HEK293 (cell line): ENCODE results near the gene RANBP10.

Experiments used
- GLI2 ChIP-seq: fragments of 450-650 bp; formaldehyde crosslinking; IDR thresholded peaks from 2 replicates; pipeline ENCODE4; 2017; ENCODE audit warnings: missing biosample characterization, missing genetic modification characterization, low read depth, borderline replicate concordance
- PRDM2 ChIP-seq: fragments of 450-650 bp; formaldehyde crosslinking; IDR thresholded peaks from 2 replicates; pipeline ENCODE4 v1.5.1; 2016; ENCODE audit warnings: missing biosample characterization, missing genetic modification characterization, borderline replicate concordance
- SETDB1 ChIP-seq: IDR thresholded peaks from one replicate; pipeline ENCODE4 v1.6.1; 2017; ENCODE audit warnings: mild to moderate bottlenecking, low read length, moderate library complexity, mixed read lengths; ENCODE audit not compliant: insufficient read length
- WT1 ChIP-seq: fragments of 450-650 bp; formaldehyde crosslinking; IDR thresholded peaks from 2 replicates; pipeline ENCODE4 v1.5.1; 2016; ENCODE audit warnings: missing biosample characterization, missing genetic modification characterization
- ZBTB20 ChIP-seq: fragments of 450-650 bp; formaldehyde crosslinking; IDR thresholded peaks from 2 replicates; pipeline ENCODE4 v1.5.1; 2016; ENCODE audit warnings: missing biosample characterization, missing genetic modification characterization
- ZBTB49 ChIP-seq: fragments of 450-650 bp; formaldehyde crosslinking; IDR thresholded peaks from 2 replicates; pipeline ENCODE4 v1.5.1; 2016; ENCODE audit warnings: missing biosample characterization, missing genetic modification characterization, low read depth
- ZFP3 ChIP-seq: fragments of 450-650 bp; formaldehyde crosslinking; IDR thresholded peaks from 2 replicates; pipeline ENCODE4 v1.5.1; 2016; ENCODE audit warnings: low read depth, missing biosample characterization, missing genetic modification characterization
- ZNF112 ChIP-seq: fragments of 450-650 bp; formaldehyde crosslinking; IDR thresholded peaks from 2 replicates; pipeline ENCODE4 v1.5.0; 2017; ENCODE audit warnings: missing biosample characterization, missing genetic modification characterization
- ZNF280D ChIP-seq: fragments of 450-650 bp; formaldehyde crosslinking; IDR thresholded peaks from 2 replicates; pipeline ENCODE4 v1.5.1; 2016; ENCODE audit warnings: missing biosample characterization, missing genetic modification characterization
- ZNF423 ChIP-seq: fragments of 450-650 bp; formaldehyde crosslinking; IDR thresholded peaks from 2 replicates; pipeline ENCODE4 v1.5.1; 2016; ENCODE audit warnings: missing biosample characterization, missing genetic modification characterization
- ZNF549 ChIP-seq: fragments of 450-650 bp; IDR thresholded peaks from 2 replicates; pipeline ENCODE4 v1.5.1; 2018; ENCODE audit warnings: missing biosample characterization, missing genetic modification characterization, mild to moderate bottlenecking, inconsistent platforms, moderate library complexity
- ZNF561 ChIP-seq: fragments of 450-650 bp; IDR thresholded peaks from 2 replicates; pipeline ENCODE4 v1.5.1; 2018; ENCODE audit warnings: missing biosample characterization, missing genetic modification characterization, borderline replicate concordance
- ZNF580 ChIP-seq: fragments of 450-650 bp; formaldehyde crosslinking; IDR thresholded peaks from 2 replicates; pipeline ENCODE4 v1.5.1; 2016; ENCODE audit warnings: missing biosample characterization, missing genetic modification characterization
- ZNF596 ChIP-seq: fragments of 450-650 bp; IDR thresholded peaks from 2 replicates; pipeline ENCODE4 v1.5.0; 2018; ENCODE audit warnings: missing biosample characterization, mild to moderate bottlenecking, missing genetic modification characterization, moderate library complexity
- ZNF777 ChIP-seq: fragments of 450-650 bp; formaldehyde crosslinking; IDR thresholded peaks from 2 replicates; pipeline ENCODE4 v1.5.1; 2017; ENCODE audit warnings: missing biosample characterization, missing genetic modification characterization, borderline replicate concordance
- ZNF830 ChIP-seq: fragments of 450-650 bp; IDR thresholded peaks from 2 replicates; pipeline ENCODE4 v1.5.0; 2018; ENCODE audit warnings: missing biosample characterization, missing genetic modification characterization, low read depth, mild to moderate bottlenecking, moderate library complexity

The RANBP10 gene

GRCh38 chr16:67719048-67719777 lies 87.1 kb downstream of the RANBP10 start, which contains the start of gene GFOD2 (continued):
- TF ChIP-seq ZNF830 (tag by site-specific recombination): no peak
- peak; percentile 91 for TF ChIP-seq ZNF561 (tag by site-specific recombination)
- no peak for TF ChIP-seq WT1
- no peak for TF ChIP-seq PRDM2
- TF ChIP-seq ZNF596 (tag by site-specific recombination): no peak
- TF ChIP-seq ZBTB20 (tag by site-specific recombination): peak; percentile 99
- TF ChIP-seq ZNF549: no peak
- TF ChIP-seq ZBTB49 (tag by site-specific recombination): no peak
- no peak for TF ChIP-seq GLI2 (tag by site-specific recombination)
- no peak for TF ChIP-seq SETDB1
- no peak for TF ChIP-seq ZNF112 (tag by site-specific recombination)
- no peak for TF ChIP-seq ZNF423
- 0 out of 2 replicates have a peak, but pooled peaks have one; percentile 9 for TF ChIP-seq ZNF580 (tag by site-specific recombination)
- TF ChIP-seq ZFP3 (tag by site-specific recombination): no peak
- peak; percentile 17; the same call in 1 of the 2 replicates for TF ChIP-seq ZNF777 (tag by site-specific recombination)
- no peak for TF ChIP-seq ZNF280D (tag by site-specific recombination)
